Testis (tissue), 2 donors: ENCODE results near the gene TRIM41.

ENCODE experiments used
- CTCF ChIP-seq, 3 experiments: fragments of 450-650 bp in 2 of 3; fragments of 200-600 bp in 1 of 3; sonication (generic) in 1 of 3; IDR thresholded peaks; one replicate each; pipeline ENCODE4 v1.5.1; 2016 to 2019; ENCODE audit warnings: antibody characterized with exemption in 3 of 3, mild to moderate bottlenecking in 2 of 3, moderate library complexity in 1 of 3
- POLR2A ChIP-seq: fragments of 450-650 bp; IDR thresholded peaks from one replicate; pipeline ENCODE4 v1.6.1; 2017; ENCODE audit warnings: antibody characterized with exemption, mild to moderate bottlenecking, moderate library complexity

- TF ChIP-seq CTCF (IDR thresholded peaks at IDR 0.05) (peak in 2 of 3 experiments; percentile 3 to 8), POLR2A (no peak)
These were observed 437 bp upstream of the TRIM41 start for GRCh38 chr5:181222630-181223057.
